ENCODE data around the gene SLC6A3. TPM values are rescaled to one million over a fixed set of nuclear protein-coding genes. Genes with fewer than 3 reads are reported as not detected.

Gene SLC6A3
- total RNA-seq, 1 donor from 2014 or later, result not detected

DNA sequence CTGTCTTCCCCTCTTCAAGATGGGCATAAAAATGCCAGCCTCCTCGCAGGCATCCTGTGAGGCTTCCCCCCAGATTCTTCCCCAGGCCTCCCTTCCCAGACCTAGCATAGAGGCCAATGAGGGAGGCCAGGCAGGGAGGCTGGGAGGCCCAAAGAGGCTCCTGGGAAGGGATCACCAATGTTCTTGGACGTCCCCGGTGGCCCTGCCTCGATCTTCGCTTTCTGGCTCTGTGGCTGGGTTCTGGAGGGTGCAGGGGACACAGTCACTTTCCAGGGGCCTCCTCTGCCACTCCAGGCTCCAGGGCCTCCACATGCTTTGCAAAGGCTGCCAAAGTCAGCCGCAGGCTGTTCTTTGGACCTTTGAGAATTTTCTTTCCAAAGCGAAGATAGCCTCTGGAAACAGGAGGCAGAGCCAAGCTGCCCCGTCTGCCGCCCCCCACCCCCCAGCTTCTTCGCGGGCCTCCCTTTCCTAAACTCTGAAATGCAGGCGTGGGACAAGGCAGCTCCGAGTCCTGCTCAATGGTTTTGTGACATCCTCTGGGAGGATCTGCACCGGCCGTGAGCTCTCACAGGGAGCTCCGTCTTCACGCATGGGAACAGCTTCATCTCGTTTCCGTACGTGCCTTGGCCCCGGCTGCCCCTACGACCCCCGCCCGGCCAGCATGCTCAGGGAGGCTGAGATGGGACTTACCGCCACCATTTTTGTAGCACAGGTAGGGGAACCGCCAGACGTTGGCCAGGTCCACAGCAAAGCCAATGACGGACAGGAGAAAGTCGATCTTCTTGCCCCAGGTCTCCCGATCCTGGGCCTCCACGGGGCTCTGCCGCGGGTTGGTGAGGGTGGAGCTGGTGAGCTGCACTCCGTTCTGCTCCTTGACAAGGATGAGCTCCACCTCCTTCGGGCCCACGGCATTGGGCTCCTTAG is 2.8 kb downstream of the SLC6A3 start:
- peaks cover 2% of the 10 kb centered on the region for H3K4me1 Mint-ChIP-seq (ENCODE audit: low read depth)
- H3K9me3 Mint-ChIP-seq (ENCODE audit: low read depth), result peaks cover 9% of the 10 kb centered on the region
- peaks cover 78% of the 10 kb centered on the region for H3K27me3 Mint-ChIP-seq
- H3K4me3 Mint-ChIP-seq (ENCODE audit: low read depth), result no peak overlapping the region
- H3K27ac Mint-ChIP-seq, result no peak overlapping the region
- H3K36me3 Mint-ChIP-seq (ENCODE audit: insufficient read depth), result no peaks in the 10 kb centered on the region
- TF ChIP-seq, protein P1, sequence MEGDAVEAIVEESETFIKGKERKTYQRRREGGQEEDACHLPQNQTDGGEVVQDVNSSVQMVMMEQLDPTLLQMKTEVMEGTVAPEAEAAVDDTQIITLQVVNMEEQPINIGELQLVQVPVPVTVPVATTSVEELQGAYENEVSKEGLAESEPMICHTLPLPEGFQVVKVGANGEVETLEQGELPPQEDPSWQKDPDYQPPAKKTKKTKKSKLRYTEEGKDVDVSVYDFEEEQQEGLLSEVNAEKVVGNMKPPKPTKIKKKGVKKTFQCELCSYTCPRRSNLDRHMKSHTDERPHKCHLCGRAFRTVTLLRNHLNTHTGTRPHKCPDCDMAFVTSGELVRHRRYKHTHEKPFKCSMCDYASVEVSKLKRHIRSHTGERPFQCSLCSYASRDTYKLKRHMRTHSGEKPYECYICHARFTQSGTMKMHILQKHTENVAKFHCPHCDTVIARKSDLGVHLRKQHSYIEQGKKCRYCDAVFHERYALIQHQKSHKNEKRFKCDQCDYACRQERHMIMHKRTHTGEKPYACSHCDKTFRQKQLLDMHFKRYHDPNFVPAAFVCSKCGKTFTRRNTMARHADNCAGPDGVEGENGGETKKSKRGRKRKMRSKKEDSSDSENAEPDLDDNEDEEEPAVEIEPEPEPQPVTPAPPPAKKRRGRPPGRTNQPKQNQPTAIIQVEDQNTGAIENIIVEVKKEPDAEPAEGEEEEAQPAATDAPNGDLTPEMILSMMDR (IDR thresholded peaks at IDR 0.05; ENCODE audit: unreplicated experiment), result no peak
- no peak for DNase-seq (ENCODE audit: low spot score, unreplicated experiment)

DNA sequence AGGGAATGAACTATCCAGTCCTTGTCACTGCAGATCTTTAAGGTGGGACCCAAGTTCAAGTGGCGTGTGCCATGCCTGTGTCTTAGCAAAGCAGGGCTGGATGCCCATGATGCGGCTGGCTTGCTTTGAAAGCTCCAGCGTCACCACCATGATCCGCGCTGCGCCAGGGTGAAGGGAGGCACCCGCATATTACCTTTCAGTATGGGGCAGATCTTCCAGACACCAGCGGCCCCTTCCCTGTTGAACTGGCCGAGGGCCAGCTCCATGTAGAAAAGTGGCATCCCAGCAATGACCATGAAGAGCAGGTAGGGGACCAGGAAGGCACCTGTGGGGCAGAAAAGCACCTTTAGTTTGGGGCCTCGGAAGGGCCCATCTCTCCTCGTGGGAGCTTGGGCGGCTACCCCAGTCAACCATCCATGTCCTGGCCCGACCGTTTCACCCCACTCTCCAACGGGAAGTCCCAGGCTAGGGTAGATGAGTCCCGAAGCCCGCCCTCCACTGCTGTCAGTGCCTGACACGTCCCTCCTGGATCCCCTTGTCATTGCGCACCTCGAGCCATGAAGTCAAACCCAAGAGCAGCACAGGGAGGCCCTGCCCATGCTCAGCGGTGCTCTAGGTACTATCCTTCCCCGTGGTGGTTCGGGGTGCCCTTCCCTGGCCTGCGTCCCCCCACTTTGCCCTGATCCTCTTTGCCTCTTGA is 3.9 kb downstream of the SLC6A3 start:
- TF ChIP-seq, protein P1 (IDR thresholded peaks at IDR 0.05; ENCODE audit: unreplicated experiment), result no peak
- Mint-ChIP-seq H3K4me3 (ENCODE audit: low read depth) (no peak overlapping the region), H3K36me3 (ENCODE audit: insufficient read depth) (no peaks in the 10 kb centered on the region), H3K27me3 (peaks cover 70% of the 10 kb centered on the region), H3K4me1 (ENCODE audit: low read depth) (peaks cover 2% of the 10 kb centered on the region), H3K27ac (no peak overlapping the region), H3K9me3 (ENCODE audit: low read depth) (peaks cover 9% of the 10 kb centered on the region)
- DNase-seq (ENCODE audit: low spot score, unreplicated experiment), result no peak

DNA sequence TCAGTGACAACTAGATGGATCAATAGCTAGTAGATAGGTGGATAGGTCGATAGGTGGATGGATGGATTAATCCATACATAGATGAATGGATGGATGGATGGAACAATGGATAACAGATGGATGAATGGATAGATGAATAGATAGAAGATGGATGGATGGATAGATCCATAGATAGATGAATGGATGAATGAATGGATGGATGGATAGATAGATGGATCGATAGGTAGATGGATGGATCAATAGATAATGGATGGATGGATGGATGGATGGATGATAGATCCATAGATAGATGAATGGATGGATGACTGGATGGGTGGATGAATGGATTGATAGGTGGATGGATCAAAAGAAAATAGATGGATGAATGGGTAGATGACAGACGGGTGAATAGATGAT is 5.1 kb downstream of the SLC6A3 start:
- peaks cover 71% of the 10 kb centered on the region for H3K27me3 Mint-ChIP-seq
- no peak overlapping the region for H3K27ac Mint-ChIP-seq
- H3K9me3 Mint-ChIP-seq (ENCODE audit: low read depth), result peaks cover 9% of the 10 kb centered on the region
- H3K4me1 Mint-ChIP-seq (ENCODE audit: low read depth), result peaks cover 2% of the 10 kb centered on the region
- TF ChIP-seq, protein P1 (IDR thresholded peaks at IDR 0.05; ENCODE audit: unreplicated experiment), result no peak
- no peaks in the 10 kb centered on the region for H3K36me3 Mint-ChIP-seq (ENCODE audit: insufficient read depth)
- no peak overlapping the region for H3K4me3 Mint-ChIP-seq (ENCODE audit: low read depth)
- DNase-seq (ENCODE audit: low spot score, unreplicated experiment), result no peak

DNA sequence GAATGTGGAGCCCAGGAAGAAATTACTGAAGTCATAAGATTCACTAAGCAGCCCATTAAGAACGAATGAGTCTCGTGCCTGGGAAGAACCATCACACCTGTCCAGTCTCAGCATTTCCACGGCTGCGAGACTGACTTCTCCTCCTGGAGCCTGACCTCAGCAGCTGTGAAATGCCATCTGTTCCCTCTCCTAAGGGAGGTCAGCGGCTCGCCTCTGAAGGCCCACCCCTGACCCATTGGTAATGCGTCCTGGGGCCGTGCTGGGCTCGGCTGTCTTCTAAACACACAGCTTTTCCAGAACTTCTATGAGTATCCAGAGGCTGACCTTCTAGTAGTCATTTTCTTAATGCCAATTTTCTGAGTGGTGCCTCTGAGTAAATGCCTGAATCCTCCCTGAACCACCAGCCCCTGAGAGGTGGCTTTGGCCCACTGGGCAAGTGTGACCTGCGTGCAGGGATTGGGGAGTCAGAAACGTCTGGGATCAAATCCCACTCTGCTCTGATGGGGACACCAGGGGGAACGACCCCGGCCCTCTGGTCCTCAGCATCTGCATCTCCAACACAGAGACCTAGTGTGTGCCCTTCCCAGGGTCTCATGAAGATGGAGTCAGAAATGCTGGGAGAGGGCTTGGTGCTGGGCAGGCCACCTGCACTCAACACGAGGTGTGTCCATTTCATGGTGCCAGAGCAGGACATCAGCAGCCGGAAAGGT is 5.7 kb downstream of the SLC6A3 start:
- H3K4me3 Mint-ChIP-seq (ENCODE audit: low read depth), result no peak overlapping the region
- TF ChIP-seq, protein P1 (IDR thresholded peaks at IDR 0.05; ENCODE audit: unreplicated experiment), result no peak
- no peak for DNase-seq (ENCODE audit: low spot score, unreplicated experiment)
- H3K36me3 Mint-ChIP-seq (ENCODE audit: insufficient read depth), result no peaks in the 10 kb centered on the region
- peaks cover 9% of the 10 kb centered on the region for H3K9me3 Mint-ChIP-seq (ENCODE audit: low read depth)
- H3K4me1 Mint-ChIP-seq (ENCODE audit: low read depth), result peaks cover 2% of the 10 kb centered on the region
- H3K27ac Mint-ChIP-seq, result no peak overlapping the region
- peaks cover 70% of the 10 kb centered on the region for H3K27me3 Mint-ChIP-seq

DNA sequence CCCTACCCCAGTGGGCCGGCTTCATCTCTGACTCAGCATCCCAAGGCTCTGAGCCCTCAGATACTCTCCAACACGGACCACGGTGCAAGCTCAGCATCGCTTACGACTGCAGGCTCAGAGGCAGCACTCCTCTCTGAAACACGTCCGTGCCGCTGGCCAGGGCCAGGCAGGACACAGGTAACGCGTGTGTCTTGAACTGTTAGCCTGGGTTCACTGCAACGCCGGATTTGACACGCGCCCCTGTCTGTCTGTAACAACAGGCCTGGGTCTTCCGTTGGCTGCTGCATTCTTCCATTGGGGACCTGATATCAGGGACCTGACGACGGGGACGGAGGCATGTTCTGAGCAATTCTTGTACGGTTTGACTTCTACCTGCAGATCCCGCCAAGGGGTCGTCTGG is 6.4 kb downstream of the SLC6A3 start:
- Mint-ChIP-seq H3K9me3 (ENCODE audit: low read depth) (peaks cover 9% of the 10 kb centered on the region), H3K27me3 (peaks cover 63% of the 10 kb centered on the region), H3K4me3 (ENCODE audit: low read depth) (no peak overlapping the region), H3K36me3 (ENCODE audit: insufficient read depth) (no peaks in the 10 kb centered on the region), H3K27ac (no peak overlapping the region), H3K4me1 (ENCODE audit: low read depth) (no peaks in the 10 kb centered on the region)
- TF ChIP-seq, protein P1 (IDR thresholded peaks at IDR 0.05; ENCODE audit: unreplicated experiment), result no peak
- DNase-seq (ENCODE audit: low spot score, unreplicated experiment), result no peak

All from progenitor cell of endocrine pancreas (in vitro differentiated cells).